BE2C (cell line): Measurements from ENCODE around the gene RNPEP.

Experiments used
- DNase-seq: peaks from one replicate; pipeline ENCODE4 v3.0.0-alpha.2; 2020
- H3K27me3 ChIP-seq: fragments of 250-450 bp; sonication (Bioruptor Pico); 2 replicates; pipeline ENCODE4 v1.5.1; 2020; ENCODE audit warnings: mild to moderate bottlenecking
- H3K36me3 ChIP-seq: fragments of 250-450 bp; sonication (Bioruptor Pico); 2 replicates; pipeline ENCODE4 v1.5.1; 2020; ENCODE audit warnings: mild to moderate bottlenecking
- H3K4me1 ChIP-seq: fragments of 250-450 bp; sonication (Bioruptor Pico); 2 replicates; pipeline ENCODE4 v1.5.1; 2020
- H3K4me3 ChIP-seq: 2 replicates; pipeline ENCODE4 v1.5.1; 2011; ENCODE audit warnings: low read depth, low read length
- H3K9me3 ChIP-seq: fragments of 250-450 bp; sonication (Bioruptor Pico); 2 replicates; pipeline ENCODE4 v1.5.1; 2020
- CTCF ChIP-seq: IDR thresholded peaks from 2 replicates; pipeline ENCODE4 v1.5.1; 2012; ENCODE audit warnings: mild to moderate bottlenecking, low read depth, low read length

Gene RNPEP

GRCh38 chr1:201968202-201968925 is 14.1 kb upstream of the RNPEP start:
- H3K4me1 ChIP-seq, result no peaks in the 10 kb centered on the region
- TF ChIP-seq CTCF, result no peak
- no peak for DNase-seq
- no peaks in the 10 kb centered on the region for H3K9me3 ChIP-seq
- H3K36me3 ChIP-seq, result peaks cover 65% of the 10 kb centered on the region
- H3K27me3 ChIP-seq, result no peaks in the 10 kb centered on the region
- H3K4me3 ChIP-seq, result no peak overlapping the region

DNA sequence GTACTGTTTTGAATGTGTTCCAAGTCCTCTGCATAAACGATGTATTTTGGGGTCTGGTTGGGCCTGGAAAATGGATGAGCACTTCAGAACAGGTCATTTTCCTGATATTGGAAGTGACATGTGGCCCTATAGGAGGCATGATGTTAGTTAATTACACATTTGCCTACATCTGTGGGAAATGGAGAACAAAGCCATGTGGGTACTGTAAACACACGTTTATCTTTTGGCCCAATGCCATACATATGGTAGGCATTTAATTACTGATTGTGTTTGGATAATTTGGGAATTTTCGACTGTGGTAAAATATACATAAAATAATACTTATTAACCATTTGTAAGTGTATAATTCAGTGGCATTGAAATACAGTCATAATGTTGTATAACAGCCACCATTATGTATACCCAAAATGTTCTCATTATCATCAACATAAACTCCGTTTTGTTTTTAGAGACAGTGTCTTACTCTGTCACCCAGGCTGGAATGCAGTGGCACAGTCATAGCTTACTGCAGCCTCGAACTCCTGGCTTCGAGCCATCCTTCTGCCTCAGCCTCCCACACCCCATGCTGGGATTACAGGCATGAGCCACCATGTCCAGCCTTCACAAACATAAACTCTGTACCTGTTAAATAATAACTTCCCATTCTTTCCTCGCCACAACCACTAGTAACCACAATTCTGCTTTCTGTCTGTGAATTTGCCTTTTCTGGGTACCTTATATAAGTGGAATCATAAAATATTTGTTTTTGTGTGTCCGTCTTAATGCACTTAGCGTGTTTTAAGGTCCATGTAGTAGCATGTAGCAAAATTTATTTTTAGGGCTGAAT is 11.9 kb upstream of the RNPEP start:
- Histone ChIP-seq H3K36me3 (peaks cover 45% of the 10 kb centered on the region), H3K4me1 (no peaks in the 10 kb centered on the region), H3K4me3 (no peak overlapping the region), H3K9me3 (no peaks in the 10 kb centered on the region), H3K27me3 (no peaks in the 10 kb centered on the region)
- no peak for DNase-seq
- TF ChIP-seq CTCF, result no peak

DNA sequence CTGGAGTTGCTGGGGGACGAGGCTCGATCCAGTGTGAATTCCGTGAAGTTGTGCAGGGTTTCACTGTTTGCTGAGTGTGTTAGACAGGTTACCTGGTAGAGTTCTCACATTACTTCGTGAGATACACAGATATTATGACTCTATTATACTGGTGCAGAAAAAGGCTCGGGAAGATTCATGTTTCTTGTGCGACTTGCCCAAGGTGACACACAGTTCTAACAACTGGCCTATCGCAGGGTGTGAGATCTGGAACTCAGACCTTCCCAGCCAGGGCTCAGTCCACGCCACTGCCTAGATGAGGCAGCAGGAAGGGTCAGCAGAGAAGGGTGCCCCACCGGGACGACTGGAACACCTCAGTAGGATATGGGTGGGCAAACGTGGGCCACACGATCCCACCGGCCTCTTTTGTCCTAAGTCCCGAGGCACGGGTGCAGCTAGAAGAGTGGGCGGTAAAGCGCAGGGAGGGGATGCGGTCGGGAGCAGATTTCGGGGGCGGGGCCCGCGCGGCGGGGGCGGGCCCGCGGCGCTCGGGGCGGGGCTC is 296 bp upstream of the RNPEP start:
- H3K4me1 ChIP-seq, result no peaks in the 10 kb centered on the region
- TF ChIP-seq CTCF, result no peak
- H3K9me3 ChIP-seq, result no peaks in the 10 kb centered on the region
- peak overlapping the region; percentile 68 for H3K4me3 ChIP-seq
- DNase-seq, result peak; percentile 81
- H3K27me3 ChIP-seq, result no peaks in the 10 kb centered on the region
- no peaks in the 10 kb centered on the region for H3K36me3 ChIP-seq

DNA sequence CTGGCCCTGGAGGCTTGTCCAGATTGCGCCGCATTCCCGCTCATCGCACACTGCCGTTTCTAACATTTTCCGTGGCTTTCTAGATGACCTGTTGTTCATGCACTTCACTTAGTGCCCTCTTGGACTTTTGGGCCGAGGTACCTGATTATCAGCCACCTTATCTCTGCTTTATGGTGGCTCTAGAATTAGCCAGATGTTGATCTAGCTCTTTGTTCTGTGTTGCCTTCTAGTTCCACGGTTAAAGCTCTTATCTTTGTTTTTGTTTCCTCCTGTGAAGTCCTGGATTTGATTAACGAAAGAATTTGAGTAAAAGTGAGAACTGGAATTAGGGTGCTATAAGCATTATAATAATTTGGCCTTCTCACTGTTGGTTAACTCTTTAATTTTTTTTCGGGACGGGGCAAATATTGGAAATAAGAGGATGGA is 945 bp downstream of the RNPEP start:
- TF ChIP-seq CTCF, result no peak; the same call in 1 of the 2 replicates
- Histone ChIP-seq H3K4me3 (peak overlapping the region; percentile 68), H3K4me1 (no peaks in the 10 kb centered on the region), H3K9me3 (no peaks in the 10 kb centered on the region), H3K36me3 (no peaks in the 10 kb centered on the region), H3K27me3 (no peaks in the 10 kb centered on the region)
- no peak for DNase-seq

- no peak for TF ChIP-seq CTCF
- H3K36me3 ChIP-seq, result peaks cover 10% of the 10 kb centered on the region
- no peaks in the 10 kb centered on the region for H3K4me1 ChIP-seq
- H3K27me3 ChIP-seq, result no peaks in the 10 kb centered on the region
- H3K4me3 ChIP-seq, result no peak overlapping the region
- DNase-seq, result no peak
- no peaks in the 10 kb centered on the region for H3K9me3 ChIP-seq
Observed at GRCh38 chr1:201984446-201984845, 2.0 kb downstream of the RNPEP start.
